ENCODE data around the gene PTBP2. TPM values are rescaled to one million over a fixed set of nuclear protein-coding genes. Genes with fewer than 3 reads are reported as not detected.
A peak's percentile ranks its signal among the peaks of the same experiment; 100 is the strongest.

The PTBP2 gene
- total RNA-seq, 1 experiment from 2014 or later, result 10.3 TPM

DNA sequence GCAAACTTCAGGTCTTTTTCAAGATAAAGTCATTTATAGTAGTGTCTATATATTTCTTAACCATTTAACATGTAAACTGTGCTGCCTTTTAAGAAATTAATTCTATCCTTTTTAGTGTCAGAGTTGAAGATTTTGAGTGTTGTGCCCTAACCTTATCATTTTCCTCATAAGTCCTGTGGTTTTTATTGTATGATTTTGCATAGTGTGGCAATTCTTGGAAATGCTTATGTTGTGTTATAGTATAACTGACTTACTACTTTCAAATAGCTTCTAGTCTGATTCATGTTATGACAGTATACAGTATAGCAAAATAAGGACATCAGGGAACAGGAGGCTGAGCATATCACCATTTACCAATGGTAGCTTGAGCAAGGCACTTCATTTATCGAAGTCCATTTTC is 99.1 kb downstream of the PTBP2 start:
- no peak for DNase-seq (ENCODE audit: low spot score)

DNA sequence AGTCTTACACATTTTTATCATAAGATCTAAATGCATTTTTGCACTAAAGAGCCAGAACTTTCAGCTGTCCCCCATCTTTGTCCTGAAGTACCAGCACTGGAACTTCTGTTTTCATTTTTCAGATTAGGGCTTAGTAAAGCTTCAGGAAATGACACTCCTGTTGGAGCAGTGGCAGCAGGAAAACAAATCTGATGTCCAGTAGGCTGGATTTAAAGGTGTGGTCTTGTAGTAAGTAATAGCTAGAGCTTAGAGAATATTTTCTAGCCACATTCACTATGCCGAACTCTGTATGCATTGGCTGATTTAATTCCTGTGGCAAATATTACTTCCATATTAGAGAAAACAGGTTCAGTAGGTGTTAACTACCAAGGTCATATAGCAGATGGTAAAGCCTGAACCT is 103.6 kb downstream of the PTBP2 start:
- DNase-seq (ENCODE audit: low spot score), result no peak

- no peak for DNase-seq (ENCODE audit: low spot score)
Observed at GRCh38 chr1:96825950-96826576, 104.5 kb downstream of the PTBP2 start.

DNA sequence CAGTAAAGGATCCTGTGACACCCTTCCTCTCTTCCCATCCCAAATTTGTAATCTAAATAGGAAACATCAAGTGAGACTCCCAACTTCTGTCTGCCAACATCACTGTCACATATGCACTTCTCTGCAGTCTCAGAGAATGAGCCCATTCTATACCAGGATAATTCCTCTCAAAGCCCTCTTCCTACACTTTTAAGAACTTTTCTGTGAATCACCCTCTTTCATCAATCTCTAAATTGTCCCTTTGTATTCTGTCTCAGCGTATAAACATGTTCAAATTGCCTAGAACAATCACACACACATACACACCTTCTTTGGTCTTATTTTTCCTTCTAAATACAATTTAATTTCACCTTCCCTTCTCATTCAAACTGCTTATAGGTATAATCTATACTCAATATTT is 111.8 kb downstream of the PTBP2 start:
- no peak for DNase-seq (ENCODE audit: low spot score)

DNA sequence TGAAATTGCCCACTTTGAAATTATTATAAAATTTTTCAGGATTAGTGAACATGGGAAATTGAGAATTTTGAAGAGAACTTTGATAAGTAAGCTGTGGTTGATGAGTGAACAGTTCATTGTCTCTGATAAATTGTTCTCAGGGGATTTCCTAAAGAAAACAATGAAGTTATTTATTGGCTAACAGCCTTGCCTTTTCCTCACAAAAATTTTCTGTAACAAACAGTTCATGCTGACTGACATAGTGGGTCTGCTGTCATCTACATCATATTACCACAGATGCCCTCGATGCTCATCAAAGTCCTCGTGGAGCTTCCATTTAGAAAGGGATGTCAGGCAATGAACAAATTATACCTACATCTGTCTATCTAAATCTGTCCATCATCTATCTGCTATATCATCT is 113.4 kb downstream of the PTBP2 start:
- DNase-seq (ENCODE audit: low spot score), result no peak

- no peak for DNase-seq (ENCODE audit: low spot score)
Observed at GRCh38 chr1:96837057-96837780, 115.6 kb downstream of the PTBP2 start.

GRCh38 chr1:96837781-96838216 is 116.2 kb downstream of the PTBP2 start:
- DNase-seq (ENCODE audit: low spot score), result no peak

DNA sequence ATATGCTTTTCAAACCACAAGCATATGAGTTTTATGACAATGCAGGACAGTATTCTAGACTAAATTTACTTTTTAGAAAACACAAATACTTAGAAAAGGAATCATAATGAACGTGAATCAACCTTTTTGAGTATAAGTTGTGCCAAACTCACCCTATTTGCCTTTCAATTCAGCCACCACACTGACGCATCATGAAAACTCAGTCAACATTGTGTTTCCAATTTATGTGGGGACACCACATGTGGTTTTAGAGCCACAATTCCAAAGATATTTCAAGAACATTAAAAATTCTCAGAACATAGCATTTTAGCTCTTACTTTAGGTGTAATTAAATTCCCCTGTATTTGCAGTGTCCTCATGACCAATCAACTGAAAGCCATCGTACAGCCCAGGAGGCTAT is 118.8 kb downstream of the PTBP2 start:
- DNase-seq (ENCODE audit: low spot score), result no peak

- DNase-seq (ENCODE audit: low spot score), result no peak
Observed at GRCh38 chr1:96842215-96842614, 120.6 kb downstream of the PTBP2 start.

- no peak for DNase-seq (ENCODE audit: low spot score)
Observed at GRCh38 chr1:96843196-96843595, 121.6 kb downstream of the PTBP2 start.

- no peak for DNase-seq (ENCODE audit: low spot score)
Observed at GRCh38 chr1:96843601-96844000, 122.0 kb downstream of the PTBP2 start.

DNA sequence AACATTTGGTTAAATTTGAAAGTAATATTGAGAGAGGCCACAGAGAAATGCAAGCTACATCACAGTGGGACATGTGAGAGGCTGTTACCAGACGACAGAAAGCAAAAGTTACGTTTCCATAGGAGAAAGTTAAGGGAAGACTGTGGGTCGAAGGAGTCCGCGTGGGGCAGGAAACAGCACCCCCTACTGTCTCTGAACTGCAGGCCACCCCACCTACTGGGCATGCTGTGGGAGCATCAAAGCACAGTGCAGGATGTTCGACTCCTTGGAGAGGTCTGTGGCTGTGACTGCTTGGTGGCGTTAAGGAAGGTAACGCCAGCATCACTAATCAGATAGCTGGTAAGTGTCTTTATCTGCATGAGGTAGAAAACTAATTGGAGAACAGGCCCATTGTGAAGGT is 123.9 kb downstream of the PTBP2 start:
- peak; percentile 16 for DNase-seq (ENCODE audit: low spot score)

DNA sequence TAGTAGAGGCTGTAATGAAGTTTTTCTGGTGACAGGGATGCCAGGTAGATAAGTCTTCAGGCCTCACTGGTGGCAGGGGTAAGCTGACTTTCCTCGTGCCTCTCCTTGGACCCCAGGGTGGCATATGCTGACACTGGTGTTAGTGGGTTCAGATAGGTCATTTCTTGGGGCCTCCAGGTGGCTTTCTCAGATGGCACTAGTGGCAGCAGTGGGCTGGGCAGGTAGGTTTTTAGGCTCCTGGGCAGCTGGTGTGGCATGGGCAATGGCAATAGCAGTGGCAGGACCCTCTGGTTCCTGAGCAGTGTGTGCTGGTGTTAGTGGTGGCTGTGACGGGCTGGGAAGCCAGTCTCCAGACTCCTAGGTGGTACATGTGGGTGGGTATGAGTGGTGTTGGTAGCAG is 140.3 kb downstream of the PTBP2 start:
- no peak for DNase-seq (ENCODE audit: low spot score)

GRCh38 chr1:96863449-96863848 is 141.9 kb downstream of the PTBP2 start:
- DNase-seq (ENCODE audit: low spot score), result no peak

All from H4 (cell line).